ENCODE measurements around the gene RCSD1.
"Not testable (repeated sequence)": the region's sequence is repeated elsewhere in the genome, so short reads cannot be mapped to it uniquely, and the experiment has no call there.

RCSD1 gene

GRCh38 chr1:167742392-167743057 is 112.5 kb downstream of the RCSD1 start:
- not testable (repeated sequence) for DNase-seq (ENCODE audit: low spot score)

GRCh38 chr1:167744901-167745300 is 114.9 kb downstream of the RCSD1 start:
- no peak for DNase-seq (ENCODE audit: low spot score)

- no peak for DNase-seq (ENCODE audit: low spot score)
These were observed 116.1 kb downstream of the RCSD1 start for GRCh38 chr1:167746013-167746672.

GRCh38 chr1:167746988-167747655 is 117.1 kb downstream of the RCSD1 start:
- no peak for DNase-seq (ENCODE audit: low spot score)

GRCh38 chr1:167747988-167748387 is 118.0 kb downstream of the RCSD1 start:
- no peak for DNase-seq (ENCODE audit: low spot score)

GRCh38 chr1:167748906-167749305 is 118.9 kb downstream of the RCSD1 start:
- no peak for DNase-seq (ENCODE audit: low spot score)

GRCh38 chr1:167749741-167750140 is 119.7 kb downstream of the RCSD1 start:
- no peak for DNase-seq (ENCODE audit: low spot score)

GRCh38 chr1:167750641-167751040 is 120.6 kb downstream of the RCSD1 start:
- DNase-seq (ENCODE audit: low spot score), result no peak

GRCh38 chr1:167751676-167752075 is 121.6 kb downstream of the RCSD1 start:
- no peak for DNase-seq (ENCODE audit: low spot score)

GRCh38 chr1:167752219-167752985 is 122.4 kb downstream of the RCSD1 start:
- no peak for DNase-seq (ENCODE audit: low spot score)

GRCh38 chr1:167755654-167756053 is 125.6 kb downstream of the RCSD1 start:
- DNase-seq (ENCODE audit: low spot score), result peak; percentile 11
